GM19043 (cell line): ENCODE measurements around the gene NT5M.
"Not testable (repeated sequence)": the region's sequence is repeated elsewhere in the genome, so short reads cannot be mapped to it uniquely, and the experiment has no call there.

Experiments used
- ATAC-seq: cut with Tn5 transposase; IDR thresholded peaks from one replicate; pipeline ENCODE4 v1.9.1; 2021; ENCODE audit warnings: low read depth; ENCODE audit not compliant: unreplicated experiment

The NT5M gene

DNA sequence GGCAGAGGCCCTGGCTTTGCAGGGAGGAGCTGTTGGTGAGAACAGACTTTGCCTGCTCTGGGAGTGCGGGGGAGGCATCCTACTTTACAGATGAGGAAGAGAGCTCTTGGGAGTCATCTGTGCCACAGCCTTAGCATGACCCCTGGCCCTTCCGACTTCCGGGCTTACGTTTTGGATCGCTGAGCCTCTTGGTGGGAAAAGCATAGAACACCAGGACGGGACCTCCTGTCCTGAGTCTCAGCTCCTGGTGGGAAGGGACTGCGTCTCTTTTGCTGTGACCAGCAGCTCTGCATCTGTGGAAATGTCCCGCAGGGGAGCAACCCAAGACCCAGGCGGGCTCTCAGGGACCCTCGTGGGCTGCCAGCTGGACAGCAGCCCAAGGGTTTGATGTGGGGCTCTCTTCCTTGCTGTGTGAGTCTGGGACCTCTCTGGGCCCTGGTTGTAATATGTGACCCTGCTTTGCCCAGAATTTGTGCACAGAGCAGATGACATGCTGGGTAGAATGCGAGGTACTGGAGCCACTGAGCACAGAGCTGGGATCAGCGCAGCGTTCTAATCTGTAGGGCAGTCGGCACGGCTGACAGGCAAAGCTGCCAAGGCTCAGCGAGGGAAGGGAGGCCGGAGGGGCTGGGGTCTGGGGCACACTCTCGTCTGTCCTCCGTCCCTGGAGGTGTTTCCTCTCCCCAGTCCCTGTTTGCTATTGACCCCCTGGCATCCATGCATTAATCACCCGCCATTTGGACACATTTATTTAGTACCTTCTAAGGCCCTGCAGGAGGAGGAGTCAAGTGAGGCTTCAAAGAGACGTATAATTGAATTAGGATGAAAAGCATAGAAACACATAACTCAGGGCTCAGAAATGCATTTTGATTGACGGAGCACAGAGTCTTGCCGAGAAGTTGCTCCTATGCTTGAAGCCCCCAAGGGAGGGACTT lies 64.0 kb downstream of the NT5M start:
- no peak for ATAC-seq

DNA sequence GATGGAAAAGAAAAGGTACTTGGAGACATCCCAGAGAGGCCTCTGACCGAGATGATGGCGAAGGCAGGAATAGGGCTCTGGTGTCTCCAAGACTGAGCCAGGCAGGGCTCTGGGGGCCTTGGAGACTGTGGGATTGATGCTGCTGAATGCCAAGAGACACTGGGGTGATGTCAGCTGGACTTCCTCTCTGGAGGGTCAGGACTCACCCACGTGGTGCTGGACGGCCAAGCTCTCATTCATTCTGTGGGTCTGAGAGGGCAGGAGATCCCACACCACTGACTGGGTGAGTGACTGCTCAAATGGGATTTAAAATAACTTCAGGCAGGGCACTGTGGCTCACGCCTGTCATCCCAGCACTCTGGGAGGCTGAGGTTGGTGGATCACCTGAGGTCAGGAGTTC lies 64.8 kb downstream of the NT5M start:
- ATAC-seq: no peak

DNA sequence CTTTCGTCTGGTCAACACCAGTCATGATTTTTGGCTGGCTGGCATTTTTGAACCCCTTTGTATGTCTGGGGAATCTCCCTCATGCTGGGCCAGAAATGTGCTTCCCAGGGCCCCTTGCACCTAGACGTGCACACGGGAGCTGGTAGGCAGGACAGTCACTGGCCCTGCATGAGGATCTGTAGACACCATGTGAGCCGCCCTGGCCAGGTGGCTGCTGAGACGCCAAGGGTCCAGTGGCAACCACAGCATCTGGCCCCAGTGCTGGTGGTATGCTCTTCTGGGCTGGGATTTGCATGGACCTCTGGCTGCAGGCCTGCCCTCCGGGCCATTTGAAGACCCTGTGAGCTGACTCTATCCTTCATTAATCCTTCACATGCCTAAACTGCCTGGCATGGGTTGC lies 67.5 kb downstream of the NT5M start:
- ATAC-seq: no peak

DNA sequence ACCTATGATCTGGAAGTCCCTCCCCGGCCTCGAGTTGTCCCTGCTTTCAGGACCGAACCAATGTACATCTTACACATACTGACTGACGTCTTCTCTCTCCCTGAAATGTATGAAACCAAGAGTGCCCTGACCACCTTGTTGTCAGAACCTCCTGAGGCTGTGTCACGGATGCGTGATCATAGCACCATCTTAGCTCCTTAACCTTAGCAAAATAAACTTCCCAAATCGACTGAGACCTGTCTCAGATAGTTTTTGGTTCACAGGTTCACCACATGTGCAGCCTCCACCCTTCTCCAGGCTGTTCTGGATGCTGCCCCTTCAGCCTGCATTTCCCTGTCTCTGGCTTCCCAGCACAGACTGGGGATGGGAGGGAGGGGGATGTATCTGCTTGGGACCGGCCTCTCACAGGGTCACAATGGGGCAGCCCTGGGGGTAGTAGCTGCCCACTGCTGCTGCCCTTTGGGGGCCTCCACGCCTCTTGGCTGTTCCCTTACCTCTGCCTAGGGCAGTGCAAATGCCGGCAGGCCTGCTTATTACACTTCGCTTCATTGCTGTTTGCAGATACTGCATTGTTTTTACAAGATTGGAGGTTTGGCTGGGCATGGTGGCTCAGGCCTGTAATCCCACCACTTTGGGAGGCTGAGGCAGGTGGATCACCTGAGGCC lies 69.8 kb downstream of the NT5M start:
- no peak for ATAC-seq

DNA sequence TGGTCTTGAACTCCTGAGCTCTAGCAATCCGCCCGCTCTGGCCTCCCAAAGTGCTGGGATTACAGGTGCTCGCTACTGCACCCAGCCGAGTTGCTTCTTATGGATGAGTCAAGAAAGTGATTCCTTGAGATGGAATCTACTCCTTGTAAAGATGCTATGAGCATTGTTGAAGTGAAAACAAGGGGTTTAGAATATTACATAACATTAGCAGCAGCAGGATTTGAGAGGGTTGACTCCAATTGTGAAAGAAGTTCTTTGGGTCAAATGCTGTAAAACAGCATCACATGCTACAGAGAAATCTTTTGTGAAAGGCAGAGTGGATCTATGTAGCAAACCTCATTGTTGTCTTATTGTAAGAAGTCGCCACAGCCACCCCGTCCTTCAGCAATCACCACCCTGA lies 72.7 kb downstream of the NT5M start:
- ATAC-seq: no peak

DNA sequence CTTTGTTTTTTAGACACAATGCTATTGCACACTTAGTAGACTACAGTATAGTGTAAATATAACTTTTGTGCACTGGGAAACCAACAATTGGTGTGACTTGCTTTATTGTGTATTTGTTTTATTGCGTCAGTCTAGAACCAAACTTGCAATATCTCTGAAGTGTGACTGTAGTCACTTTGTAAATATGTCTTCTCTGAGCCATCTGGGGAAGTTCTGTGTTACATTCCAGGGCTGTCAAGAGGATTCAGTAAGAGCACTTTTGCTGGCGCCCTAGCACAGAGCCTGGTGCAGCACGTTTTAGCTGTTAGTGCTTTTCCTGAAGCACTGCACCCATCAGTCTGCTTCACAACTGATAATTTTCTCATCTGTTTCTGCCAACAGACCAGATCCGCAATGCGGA lies 73.2 kb downstream of the NT5M start:
- no peak for ATAC-seq

DNA sequence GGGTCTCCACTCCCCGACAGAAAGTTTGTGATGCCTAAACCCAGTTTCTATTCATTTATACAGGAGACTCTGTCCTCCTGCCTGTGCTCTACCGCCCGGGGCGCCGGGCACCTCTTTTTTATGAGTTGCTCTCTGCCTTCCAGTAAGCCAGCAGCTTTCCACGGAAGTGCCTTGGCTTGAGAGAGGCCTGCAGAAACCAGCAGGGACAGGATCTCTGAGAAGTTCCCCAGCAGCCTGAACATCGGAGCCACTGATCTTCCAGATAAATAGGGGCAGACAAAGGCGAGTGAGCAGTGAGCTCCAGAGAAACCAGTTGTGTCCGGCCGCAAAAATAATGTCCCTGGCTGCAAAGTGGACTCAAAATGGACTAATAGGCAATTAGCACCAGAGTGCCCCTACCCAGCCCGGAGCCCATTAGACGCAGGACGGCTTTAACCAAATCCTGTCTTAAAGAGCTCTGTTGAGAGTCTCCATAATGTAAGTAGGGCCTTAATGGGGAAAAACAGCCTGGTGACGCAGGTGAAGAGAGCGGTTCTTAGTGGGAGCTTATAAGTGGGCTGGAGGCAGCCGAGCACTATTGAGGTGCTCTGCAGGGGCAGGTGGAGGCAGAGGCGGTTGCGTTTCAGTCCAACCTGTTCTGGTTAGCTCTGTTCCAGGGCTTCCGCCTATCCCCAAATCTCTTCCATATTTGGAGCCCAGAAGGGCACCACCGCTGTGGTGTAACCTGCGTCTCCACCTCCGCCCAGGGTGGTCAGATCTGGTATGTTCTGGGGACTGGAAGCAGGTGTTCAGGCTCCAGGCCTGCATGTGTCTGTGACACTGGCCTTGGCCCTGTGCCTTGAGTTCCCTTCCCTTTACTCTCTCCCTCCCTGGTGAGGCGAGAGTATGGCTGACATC lies 74.1 kb downstream of the NT5M start:
- ATAC-seq: no peak

DNA sequence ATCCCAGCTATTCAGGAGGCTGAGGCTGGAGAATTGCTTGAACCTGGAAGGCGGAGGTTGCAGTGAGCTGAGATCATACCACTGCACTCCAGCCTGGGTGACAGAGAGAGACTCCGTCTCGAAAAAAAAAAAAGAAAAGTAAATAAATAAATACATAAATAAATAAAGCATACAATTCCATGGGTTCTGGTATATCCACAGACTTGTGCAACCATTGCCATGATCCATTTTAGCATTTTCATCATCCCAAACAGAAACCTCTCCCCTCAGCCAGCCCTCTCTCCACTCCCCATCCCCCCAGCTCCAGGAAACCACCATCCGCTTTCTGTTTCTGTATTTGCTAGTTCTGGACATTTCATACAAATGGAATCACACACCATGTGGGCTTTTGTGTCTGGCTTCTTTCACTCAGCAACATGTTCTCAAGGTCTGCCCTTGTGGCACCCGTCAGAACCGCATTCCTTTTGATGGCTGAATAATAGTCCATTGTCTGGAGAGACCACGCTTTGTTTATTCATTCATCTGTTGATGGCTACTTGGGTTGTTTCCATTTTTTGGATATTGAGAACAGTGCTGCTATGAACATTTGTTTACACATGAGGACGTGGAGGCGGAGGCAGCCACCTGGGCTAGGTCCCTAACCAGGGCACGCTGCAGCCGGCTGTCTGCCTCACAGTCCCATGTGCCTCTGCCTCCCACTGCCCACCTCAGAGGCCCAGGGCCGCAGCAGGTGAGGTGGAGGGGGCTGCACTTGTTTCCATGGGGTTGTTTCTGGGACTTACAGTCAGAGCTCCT lies 76.2 kb downstream of the NT5M start:
- ATAC-seq: no peak

DNA sequence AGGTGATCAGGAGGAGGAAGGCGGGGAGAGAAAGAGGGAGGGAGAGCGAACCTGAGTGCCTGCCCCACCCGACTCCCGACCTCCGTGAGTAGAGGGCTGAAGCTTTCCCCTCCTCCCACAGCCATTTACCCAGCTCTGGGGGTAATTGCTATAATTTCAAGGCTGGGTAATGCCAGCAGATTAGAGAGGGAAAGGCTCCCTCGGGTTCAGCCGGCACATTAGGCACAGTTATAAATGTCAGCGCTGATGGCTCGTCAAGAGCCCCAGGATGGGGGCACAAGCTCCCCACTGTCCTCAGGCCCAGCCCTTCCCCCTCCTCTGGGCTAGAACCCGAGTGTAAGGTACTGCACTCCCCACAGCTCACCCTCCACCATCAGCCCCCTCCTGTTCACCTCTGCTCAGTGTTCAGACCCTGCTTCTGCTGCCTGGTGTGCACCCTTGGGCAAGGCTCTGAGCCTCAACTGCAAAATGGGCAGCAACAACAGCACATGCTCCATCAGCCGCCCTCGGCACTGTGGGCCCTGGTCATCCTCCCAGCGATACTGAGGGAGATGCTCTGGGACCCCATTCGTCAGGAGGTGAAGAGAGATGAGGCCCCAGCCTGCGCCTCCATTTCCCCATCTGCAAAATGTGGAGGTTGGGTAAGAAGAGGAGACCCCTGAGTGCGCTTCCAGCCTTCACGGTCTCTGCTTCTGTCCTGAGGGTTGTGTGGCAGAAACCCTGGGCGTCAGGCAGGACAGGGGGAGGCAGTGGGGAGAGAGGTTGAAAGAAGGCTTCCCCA lies 77.2 kb downstream of the NT5M start:
- ATAC-seq: no peak

DNA sequence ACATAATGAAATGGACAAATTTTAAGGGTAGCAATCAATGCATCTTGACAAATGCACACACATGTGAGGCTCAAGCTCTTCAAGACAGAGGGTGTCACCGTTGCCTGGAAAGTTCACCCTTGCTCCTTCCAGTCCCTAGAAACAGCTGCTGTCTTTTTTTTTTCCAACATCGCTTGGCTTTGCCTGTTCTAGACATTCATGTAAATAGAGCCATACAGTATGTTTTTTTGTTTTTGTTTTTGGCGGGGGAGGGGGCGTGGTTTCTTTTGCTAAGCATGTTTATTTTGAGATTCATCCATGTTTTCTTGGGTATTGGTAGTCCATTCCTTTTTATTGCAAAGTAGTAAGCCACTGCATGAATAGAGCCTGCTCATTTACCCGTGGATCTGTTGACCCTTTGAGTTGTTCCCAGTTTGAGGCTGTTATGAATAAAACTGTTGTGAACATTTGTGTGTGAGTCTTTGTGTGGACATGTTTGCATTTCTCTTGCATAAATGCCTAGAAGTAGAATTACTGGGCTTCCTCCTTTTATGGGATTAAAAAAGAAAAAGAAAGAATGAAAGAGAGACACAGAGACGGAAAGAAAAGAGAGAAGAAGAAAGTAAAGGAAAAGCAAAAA lies 78.4 kb downstream of the NT5M start:
- ATAC-seq: no peak

DNA sequence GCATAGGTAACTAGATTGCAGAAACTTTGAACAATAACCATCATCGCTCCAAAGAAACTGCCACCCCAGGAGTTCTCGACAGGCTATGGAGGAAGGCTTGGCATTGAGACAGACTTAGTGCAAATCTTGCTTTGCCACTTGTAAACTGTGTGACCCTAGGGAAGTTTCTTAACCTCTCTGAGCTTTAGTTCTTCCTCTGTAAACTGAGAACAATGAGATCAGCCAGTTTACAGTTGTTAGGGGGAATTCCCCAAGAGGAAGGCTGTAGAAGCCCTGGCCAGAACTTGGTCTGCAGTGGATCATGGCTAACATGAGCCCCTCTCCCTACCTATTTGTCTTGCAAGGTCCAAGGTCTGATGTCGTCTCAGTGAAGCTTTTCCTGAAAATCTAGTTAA lies 78.9 kb downstream of the NT5M start:
- ATAC-seq: no peak

DNA sequence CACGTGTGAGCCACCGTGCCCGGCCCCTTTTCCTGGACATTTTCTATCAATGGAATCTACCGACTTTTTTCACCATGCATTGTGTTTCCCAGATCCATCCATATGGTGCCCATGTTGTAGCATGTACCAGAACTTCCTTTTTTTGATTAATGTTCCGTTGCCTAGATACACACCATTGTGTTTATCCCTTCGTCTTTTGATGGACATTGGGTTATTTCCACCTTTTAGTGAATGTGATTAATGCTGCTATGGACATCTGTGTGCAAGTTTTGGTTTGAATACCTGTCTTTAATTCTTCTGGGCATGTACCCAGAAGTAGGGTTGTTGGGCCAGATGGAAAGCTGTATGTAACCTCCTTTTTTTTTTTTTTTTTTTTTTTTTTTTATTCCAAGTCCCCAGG lies 79.8 kb downstream of the NT5M start:
- ATAC-seq: no peak

DNA sequence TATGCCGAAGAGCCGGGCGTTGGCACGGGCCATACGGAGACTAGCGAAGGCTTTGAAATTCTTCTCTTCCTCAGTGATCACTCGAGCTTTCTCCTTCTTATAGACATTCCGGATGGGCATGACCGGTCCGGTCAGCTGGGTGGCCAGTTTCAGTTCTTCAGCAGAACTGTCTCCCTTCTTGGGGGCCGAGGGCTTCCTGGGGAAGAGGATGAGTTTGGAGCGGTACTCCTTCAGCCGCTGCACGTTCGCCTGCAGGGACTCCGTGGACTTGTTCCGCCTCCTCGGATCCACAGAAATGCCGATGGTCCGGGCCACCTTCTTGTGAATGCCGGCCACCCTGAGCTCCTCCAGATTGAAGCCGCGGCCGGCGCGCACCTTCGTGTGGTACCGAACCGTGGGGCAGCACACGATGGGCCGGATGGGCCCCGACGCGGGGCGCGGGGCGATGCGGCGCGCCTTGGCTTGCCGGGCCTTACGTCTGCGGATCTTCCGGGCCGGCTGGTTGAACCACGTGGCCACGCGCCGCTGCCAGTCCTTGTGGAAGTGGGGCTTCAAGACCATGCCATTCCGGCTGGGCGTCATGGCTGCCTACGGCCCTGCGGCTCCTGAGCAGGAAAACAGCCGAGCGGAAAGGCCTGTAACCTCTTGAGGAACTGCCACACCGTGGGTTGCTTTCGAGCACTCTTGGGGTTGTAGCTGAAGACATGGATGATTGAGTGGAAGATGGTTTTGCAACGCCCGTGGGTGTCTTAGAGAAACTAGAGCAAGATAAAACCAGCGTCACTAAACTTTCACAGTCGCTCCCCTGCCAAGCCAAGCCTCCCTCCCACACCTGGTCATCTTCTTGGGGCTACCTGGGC lies 80.5 kb downstream of the NT5M start:
- not testable (repeated sequence) for ATAC-seq

DNA sequence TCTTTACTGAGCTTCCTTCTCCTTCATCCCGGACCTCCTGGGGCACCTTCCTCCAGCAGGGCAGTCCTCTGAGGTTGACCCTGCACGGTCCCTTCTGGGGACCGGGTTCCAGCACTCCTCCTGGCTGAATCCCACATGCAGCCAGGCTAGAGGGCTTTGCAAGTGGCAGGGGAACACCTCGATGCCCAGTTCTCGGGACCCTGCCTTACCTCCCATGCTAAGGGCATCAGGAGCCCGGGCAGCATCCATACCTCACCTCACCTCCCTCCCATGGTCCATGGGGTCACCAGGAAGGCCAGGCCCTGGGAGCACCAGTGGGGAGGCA lies 81.1 kb downstream of the NT5M start:
- no peak for ATAC-seq

DNA sequence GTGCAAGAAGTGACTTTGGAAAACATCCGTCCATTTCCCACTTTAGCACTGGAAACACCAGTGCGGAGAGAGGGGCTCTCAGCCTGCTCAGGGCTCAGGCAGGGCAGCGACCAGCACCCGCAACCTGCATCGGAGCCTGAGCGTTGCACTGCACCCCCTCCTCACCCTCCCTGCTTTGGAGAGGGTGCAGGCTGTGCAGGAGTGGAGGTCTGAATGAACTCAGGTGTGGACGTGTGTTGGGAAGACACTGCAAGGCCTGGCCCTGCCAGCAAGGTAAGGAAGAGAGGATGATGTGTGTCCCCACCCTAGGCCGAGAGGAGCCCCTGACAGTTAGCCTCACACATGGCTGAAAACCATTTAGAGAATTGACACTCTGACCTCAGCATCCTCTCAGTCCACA lies 81.8 kb downstream of the NT5M start:
- no peak for ATAC-seq

DNA sequence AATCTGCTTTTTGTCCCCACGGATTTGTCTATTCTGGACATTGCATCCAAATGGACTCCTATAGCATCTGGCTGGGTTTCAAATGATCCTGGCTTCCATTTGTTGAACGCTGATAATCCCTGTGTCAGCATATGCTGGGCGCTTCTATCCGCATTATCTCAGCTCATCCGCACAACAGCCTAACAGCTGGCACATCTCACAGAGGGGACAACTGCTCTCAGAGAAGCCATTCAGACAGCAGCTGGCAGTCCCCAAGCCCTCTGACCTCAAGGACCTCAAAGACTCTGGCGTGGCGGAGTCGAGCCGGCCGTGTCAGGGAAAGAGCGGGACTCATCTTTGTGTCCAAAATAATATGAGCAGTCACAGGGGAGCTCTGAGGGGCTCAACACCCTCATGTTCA lies 82.3 kb downstream of the NT5M start:
- no peak for ATAC-seq

DNA sequence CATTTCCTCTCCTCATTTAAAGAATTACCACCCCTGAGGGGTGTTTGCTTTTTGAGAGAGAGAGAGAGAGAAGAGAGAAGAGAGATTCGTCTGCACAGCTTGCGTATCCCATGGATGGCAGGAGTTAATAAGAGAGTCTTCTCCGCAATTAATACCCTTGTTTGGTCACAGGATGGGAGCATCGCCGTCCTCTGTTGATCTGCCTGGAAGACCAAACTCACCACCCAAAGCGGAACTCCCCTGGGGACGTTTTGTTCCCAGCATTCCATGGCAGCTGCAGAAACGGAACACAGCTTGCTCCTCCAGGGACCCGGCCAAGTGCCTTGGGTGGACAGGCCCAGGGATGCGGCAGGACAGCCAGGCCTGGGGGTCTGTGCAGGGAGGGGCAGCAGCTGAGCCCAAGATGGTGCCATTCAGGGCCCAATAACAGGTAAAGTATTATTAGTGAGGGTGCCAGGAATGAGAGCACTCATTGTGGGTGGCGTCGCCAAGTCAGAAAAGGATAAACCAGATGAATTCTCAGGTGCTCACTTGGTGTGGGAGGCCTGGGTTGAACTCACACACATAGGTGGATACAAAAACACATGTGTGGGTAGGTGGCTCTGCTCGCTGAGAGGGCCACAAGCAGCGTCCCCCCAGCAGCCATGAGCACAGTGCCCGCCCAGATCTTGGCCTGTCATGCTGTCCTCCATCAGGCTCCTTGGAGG lies 83.1 kb downstream of the NT5M start:
- ATAC-seq: no peak

DNA sequence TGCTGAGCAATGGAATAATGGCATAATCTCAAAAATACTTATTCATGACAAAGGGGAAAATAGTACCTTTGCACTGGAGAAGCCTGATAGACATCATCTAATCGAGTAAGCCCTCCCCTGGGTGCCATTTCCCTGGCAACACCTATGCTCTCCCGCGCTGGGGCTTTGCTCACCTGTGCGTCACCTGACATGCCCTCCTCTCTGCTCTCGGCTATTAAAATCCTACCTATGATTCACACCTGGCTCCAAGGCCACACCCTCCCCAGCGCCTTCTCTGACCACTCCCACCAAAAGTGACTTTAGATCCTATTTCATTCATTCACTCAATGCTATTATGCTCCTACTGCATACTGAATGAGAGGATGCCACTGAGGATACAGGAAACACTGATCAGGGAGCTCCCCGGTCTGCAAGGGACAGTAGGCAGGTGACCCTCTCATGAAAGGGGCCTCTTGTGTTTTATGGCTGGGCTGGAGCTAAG lies 83.9 kb downstream of the NT5M start:
- no peak for ATAC-seq
